Subcutaneous abdominal adipose tissue (tissue), 5 donors: Measurements from ENCODE around the gene PRSS12.

Experiments used
- H3K27ac ChIP-seq: one replicate; pipeline ENCODE4 v1.7.0; 2013; ENCODE audit warnings: low read depth, mild to moderate bottlenecking, inconsistent platforms, low read length, moderate library complexity
- H3K27me3 ChIP-seq, 5 donors: one replicate each; pipeline ENCODE4 v1.7.0; 2013; ENCODE audit warnings: low read length in 5 of 5, inconsistent platforms in 1 of 5; ENCODE audit not compliant: control insufficient read depth in 5 of 5, insufficient read depth in 4 of 5
- H3K36me3 ChIP-seq, 5 donors: one replicate each; pipeline ENCODE4 v1.7.0; 2013; ENCODE audit warnings: low read length in 5 of 5; ENCODE audit not compliant: control insufficient read depth in 5 of 5, insufficient read depth in 5 of 5
- H3K4me1 ChIP-seq, 5 donors: one replicate each; pipeline ENCODE4 v1.7.0; 2013; ENCODE audit warnings: low read length in 5 of 5, mild to moderate bottlenecking in 3 of 5, moderate library complexity in 1 of 5; ENCODE audit not compliant: control insufficient read depth in 5 of 5, insufficient read depth in 5 of 5
- H3K4me3 ChIP-seq, 5 donors: one replicate each; pipeline ENCODE4 v1.7.0; 2013; ENCODE audit warnings: low read length in 5 of 5, low read depth in 1 of 5
- H3K9ac ChIP-seq, 5 donors: one replicate each; pipeline ENCODE4 v1.7.0; 2013; ENCODE audit warnings: low read length in 5 of 5, mild to moderate bottlenecking in 4 of 5, moderate library complexity in 3 of 5
- H3K9me3 ChIP-seq, 5 donors: one replicate each; pipeline ENCODE4 v1.7.0; 2013; ENCODE audit warnings: low read length in 5 of 5; ENCODE audit not compliant: control insufficient read depth in 5 of 5
- donor health status: healthy.
- donor health status: healthy.
- donor health status: healthy.
- donor health status: healthy.
- donor health status: healthy.

PRSS12 gene

GRCh38 chr4:118346495-118346894 lies 6.3 kb downstream of the PRSS12 start:
- Histone ChIP-seq H3K27ac (no peak overlapping the region), H3K27me3 (no peaks in the 10 kb centered on the region), H3K9ac (no peak overlapping the region), H3K4me1 (no peaks in the 10 kb centered on the region), H3K9me3 (no peaks in the 10 kb centered on the region), H3K4me3 (no peak overlapping the region), H3K36me3 (no peaks in the 10 kb centered on the region)

GRCh38 chr4:118345813-118346212 lies 7.0 kb downstream of the PRSS12 start:
- Histone ChIP-seq H3K9me3 (no peaks in the 10 kb centered on the region), H3K4me3 (no peak overlapping the region), H3K9ac (no peak overlapping the region)

GRCh38 chr4:118344801-118345200 lies 8.0 kb downstream of the PRSS12 start:
- H3K4me3 ChIP-seq, result no peak overlapping the region
- H3K27ac ChIP-seq, result no peak overlapping the region
- no peaks in the 10 kb centered on the region for H3K9me3 ChIP-seq
- H3K36me3 ChIP-seq, result no peaks in the 10 kb centered on the region
- H3K27me3 ChIP-seq, result no peaks in the 10 kb centered on the region
- no peaks in the 10 kb centered on the region for H3K4me1 ChIP-seq
- H3K9ac ChIP-seq, result no peak overlapping the region

More at GRCh38 chr4:118345813-118346212, 7.0 kb downstream of the PRSS12 start:
- no peaks in the 10 kb centered on the region for H3K27me3 ChIP-seq
- no peaks in the 10 kb centered on the region for H3K4me1 ChIP-seq
- no peaks in the 10 kb centered on the region for H3K36me3 ChIP-seq
- H3K27ac ChIP-seq, result no peak overlapping the region

GRCh38 chr4:118343501-118343900 lies 9.3 kb downstream of the PRSS12 start:
- Histone ChIP-seq H3K4me3 (no peak overlapping the region), H3K36me3 (no peaks in the 10 kb centered on the region), H3K9ac (no peak overlapping the region), H3K27ac (no peak overlapping the region), H3K9me3 (no peaks in the 10 kb centered on the region), H3K4me1 (no peaks in the 10 kb centered on the region), H3K27me3 (no peaks in the 10 kb centered on the region)

DNA sequence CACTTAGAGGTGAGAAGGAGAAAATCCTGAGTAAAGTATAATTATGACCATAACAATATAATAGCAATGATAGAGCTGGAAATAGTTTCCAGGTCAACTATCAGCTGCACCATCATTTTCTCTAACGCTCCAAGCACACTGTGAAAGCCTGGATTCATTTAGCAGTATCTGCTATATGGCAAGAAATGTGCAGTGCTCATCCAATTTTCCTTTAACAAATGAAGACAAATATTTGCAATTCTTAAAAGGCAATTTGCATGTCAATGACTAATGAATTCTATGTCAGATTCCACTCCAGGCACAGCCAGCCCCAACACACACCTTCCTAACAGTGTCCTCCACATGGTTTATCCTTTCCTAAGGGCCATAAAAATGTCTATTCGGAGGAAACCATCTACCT lies 12.7 kb downstream of the PRSS12 start:
- Histone ChIP-seq H3K27me3 (no peaks in the 10 kb centered on the region), H3K9me3 (no peaks in the 10 kb centered on the region), H3K27ac (no peak overlapping the region)

DNA sequence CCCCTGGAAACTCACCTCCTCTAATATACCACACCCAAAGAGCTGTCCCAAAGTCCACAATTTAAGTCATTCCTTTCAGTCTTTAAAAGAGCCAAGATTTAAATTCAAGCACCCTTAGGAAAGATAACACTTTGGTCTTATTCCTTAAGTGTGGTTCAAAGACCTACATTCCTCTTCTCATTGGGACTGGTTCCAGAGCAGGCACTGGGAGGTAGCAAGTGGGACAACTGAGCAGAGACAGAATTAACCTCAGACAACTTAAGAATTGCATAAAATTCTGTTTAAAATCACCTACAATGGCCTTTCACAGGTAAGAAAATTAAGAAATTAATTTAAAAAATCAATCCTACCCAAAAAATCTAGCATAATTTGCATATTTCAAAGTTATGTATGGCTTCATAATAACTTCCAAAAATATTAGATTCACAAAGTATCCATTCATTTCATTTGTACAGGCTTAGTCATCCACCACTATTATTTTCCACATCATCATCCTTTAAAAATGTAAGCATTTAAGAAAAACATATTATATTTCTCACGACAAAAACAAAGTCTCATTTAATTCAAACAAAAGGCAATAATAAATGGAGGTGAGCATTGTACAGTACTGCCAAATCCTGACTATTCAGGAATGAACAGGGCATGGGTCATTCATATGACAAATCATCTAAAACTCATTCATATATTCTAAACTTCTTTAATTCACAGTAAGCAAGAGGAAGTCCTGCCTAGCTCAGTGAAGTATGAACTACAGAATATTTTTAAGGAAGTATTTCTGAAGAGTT lies 13.6 kb downstream of the PRSS12 start:
- Histone ChIP-seq H3K4me3 (no peak overlapping the region), H3K4me1 (no peaks in the 10 kb centered on the region), H3K36me3 (no peaks in the 10 kb centered on the region), H3K9me3 (no peaks in the 10 kb centered on the region), H3K27ac (no peak overlapping the region), H3K9ac (no peak overlapping the region), H3K27me3 (no peaks in the 10 kb centered on the region)

More for the DNA sequence above, 12.7 kb downstream of the PRSS12 start:
- Histone ChIP-seq H3K9ac (no peak overlapping the region), H3K36me3 (no peaks in the 10 kb centered on the region), H3K4me1 (no peaks in the 10 kb centered on the region), H3K4me3 (no peak overlapping the region)

DNA sequence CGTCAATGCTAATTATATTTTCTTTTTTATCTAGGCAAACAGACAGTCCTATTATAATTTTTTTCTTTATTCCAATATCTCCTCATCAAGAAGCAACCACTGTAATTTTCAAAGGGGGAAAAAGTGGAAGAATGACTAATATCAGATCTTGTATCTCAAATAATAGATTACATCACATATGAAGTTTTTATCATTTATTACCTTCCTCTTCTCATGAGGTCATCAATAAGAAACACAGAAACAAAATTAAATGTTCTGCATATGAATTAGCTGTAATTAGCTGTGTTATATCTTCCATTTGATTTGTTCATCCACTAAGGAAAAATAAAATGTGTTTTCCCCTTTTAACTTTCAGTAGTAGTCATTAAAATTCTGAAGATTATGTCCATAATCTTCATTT lies 14.3 kb downstream of the PRSS12 start:
- Histone ChIP-seq H3K4me1 (no peaks in the 10 kb centered on the region), H3K27ac (no peak overlapping the region), H3K9ac (no peak overlapping the region), H3K27me3 (no peaks in the 10 kb centered on the region), H3K4me3 (no peak overlapping the region), H3K36me3 (no peaks in the 10 kb centered on the region), H3K9me3 (no peaks in the 10 kb centered on the region)

DNA sequence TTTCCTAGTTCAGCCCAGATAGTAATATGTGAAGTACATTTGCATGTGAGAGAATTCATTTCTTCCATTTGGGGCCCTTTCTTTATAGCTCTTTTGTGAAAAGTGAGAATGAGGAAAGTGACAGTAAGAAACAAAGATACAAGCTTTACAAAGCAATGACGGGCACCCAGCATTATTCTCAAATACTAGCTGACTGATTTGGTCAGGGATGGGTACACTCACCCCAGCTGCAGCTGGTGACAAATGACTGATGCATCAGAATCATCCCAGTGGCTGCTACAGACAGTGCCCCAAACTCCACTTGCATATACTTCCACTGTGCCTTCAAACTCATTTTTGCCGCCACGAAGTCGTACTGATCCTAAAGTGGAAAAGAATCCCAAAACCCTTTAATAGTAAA lies 14.8 kb downstream of the PRSS12 start:
- no peaks in the 10 kb centered on the region for H3K27me3 ChIP-seq
- H3K4me3 ChIP-seq, result no peak overlapping the region

GRCh38 chr4:118335774-118336173 lies 17.0 kb downstream of the PRSS12 start:
- Histone ChIP-seq H3K4me1 (no peaks in the 10 kb centered on the region), H3K27me3 (no peaks in the 10 kb centered on the region), H3K4me3 (no peak overlapping the region), H3K36me3 (no peaks in the 10 kb centered on the region), H3K27ac (no peak overlapping the region), H3K9ac (no peak overlapping the region), H3K9me3 (no peaks in the 10 kb centered on the region)

More for the DNA sequence above, 14.8 kb downstream of the PRSS12 start:
- Histone ChIP-seq H3K27ac (no peak overlapping the region), H3K9ac (no peak overlapping the region), H3K36me3 (no peaks in the 10 kb centered on the region), H3K9me3 (no peaks in the 10 kb centered on the region), H3K4me1 (no peaks in the 10 kb centered on the region)

DNA sequence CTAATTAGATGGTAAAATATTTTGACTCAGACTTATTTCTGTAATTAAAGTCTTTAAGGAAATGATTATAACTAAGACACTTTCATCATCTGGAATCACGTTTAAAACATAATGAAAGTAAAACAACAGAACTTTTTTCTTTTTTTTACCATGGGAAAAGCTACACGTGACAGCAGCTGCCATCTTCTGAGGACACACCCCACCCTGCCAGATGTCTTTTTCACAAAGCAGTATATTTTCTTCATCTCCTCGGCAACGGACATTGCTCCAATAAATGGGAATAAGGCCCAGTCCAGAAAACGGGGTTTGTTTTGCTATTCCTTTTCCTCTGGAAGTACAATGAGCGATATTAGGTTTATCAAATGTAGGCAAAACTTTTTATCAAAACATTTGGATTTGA lies 17.5 kb downstream of the PRSS12 start:
- Histone ChIP-seq H3K27ac (no peak overlapping the region), H3K9me3 (no peaks in the 10 kb centered on the region), H3K4me1 (no peaks in the 10 kb centered on the region), H3K36me3 (no peaks in the 10 kb centered on the region), H3K9ac (no peak overlapping the region), H3K27me3 (no peaks in the 10 kb centered on the region), H3K4me3 (no peak overlapping the region)
